Astrocyte (in vitro differentiated cells and primary cell): ENCODE data around the gene SDK1.

ENCODE experiments used
- CTCF ChIP-seq: IDR thresholded peaks from 2 replicates; pipeline ENCODE4 v1.5.1; 2011; ENCODE audit warnings: low read depth, mild to moderate bottlenecking, inconsistent platforms, low read length, moderate library complexity; ENCODE audit not compliant: insufficient read depth
- EZH2 ChIP-seq: IDR thresholded peaks from 2 replicates; pipeline ENCODE4 v1.6.1; 2012; ENCODE audit warnings: mild to moderate bottlenecking, low read length, inconsistent platforms; ENCODE audit not compliant: insufficient read depth

- TF ChIP-seq CTCF (no peak), EZH2 (no peak)
These were observed 243.2 kb downstream of the SDK1 start for GRCh38 chr7:3544202-3544601.
